UCSD-AML1 (cell line): ENCODE data around the gene KIAA1671.
"Not testable (repeated sequence)": the region's sequence is repeated elsewhere in the genome, so short reads cannot be mapped to it uniquely, and the experiment has no call there.

Experiments
- DNase-seq: peaks from one replicate; lab custom pipeline; 2025; ENCODE audit not compliant: unreplicated experiment; lab: John Stamatoyannopoulos, UW

The KIAA1671 gene

DNA sequence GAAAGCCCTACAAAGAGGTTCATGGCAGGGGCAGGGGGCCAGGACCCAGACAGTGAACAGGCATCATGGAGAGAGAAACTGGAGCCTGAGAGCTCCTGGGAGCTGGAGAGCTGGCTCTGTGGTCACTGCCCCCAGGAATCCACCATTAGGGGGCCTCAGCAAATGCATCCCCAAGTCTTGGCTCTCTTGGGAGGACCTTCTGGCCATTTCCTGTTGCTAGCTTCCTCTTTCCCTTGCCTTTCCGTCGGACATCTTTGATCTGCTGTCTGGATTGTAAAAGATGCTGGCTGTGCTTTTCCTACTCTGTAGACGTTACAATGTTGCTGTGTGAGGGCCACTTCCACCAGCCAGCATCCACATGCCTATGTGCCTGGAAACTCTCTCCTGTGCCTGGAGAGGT is 259.8 kb downstream of the KIAA1671 start:
- DNase-seq, result no peak

DNA sequence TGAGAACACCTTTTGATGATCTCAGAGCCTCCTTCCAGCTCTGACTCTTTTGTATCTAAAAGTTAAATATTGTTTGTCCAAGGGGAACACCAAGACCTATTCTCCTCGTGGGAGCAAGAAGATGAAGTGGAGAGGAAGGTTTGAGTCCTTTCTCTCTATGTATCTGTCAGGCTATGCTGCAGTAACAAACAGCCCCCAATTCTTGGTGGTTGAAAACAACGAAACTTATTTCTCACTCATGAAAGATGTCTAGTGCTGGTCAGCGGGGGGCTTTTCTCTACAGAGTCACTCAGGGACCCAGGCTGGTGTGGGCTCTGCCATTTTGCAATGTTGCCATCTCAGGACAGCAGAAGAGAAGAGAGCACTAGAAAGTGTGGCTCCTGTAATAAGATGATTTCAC is 260.7 kb downstream of the KIAA1671 start:
- no peak for DNase-seq

DNA sequence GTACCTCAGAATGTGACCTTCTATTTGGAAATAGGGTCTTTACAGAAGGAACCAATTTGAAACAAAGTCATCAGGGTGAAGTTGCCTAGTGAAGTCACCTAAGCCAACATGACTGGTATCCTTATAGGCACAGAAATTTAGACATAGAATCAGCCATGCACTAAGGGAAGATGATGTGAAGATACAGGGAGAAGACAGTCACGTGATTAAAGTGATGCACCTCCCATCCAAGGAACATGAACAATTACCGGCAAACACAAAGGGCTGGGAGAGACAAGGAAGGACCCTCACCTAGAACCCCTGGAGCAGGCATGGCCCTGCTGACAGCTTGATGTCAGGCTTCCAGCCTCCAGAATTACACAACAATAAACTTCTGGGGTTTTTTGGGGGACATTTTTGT is 263.7 kb downstream of the KIAA1671 start:
- no peak for DNase-seq

- no peak for DNase-seq
Observed at GRCh38 chr22:25219211-25219689, 266.7 kb downstream of the KIAA1671 start, which contains the start of gene CRYBB2. Gene CRYBB2, plus strand, starts transcription at chr22:25219639. Its CDS starts 1,791 bp downstream, at chr22:25221430.

DNA sequence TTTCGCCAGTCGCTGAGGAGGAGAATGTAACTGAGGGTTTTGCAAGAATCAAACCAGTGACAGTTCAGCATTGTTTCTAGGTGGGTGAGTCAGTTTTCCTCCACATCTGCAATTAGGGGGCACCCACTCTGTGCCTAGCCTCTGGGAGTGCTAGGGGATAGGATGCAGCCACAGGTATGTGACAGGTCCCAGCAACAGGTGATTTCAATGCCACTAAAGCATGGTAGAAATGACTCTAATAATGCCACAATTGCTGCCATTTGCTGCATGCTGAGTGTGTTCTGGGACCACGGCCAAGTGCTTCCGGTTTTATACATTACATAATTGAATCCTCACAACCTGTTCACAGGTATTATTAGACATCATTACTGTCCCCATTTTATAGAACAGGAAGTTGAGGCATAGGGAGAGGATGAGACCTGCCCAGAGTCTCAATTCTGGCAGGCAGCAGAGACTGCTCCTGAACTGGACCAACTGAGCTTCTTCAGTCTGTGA is 267.5 kb downstream of the KIAA1671 start:
- no peak for DNase-seq

- no peak for DNase-seq
Observed at GRCh38 chr22:25221790-25222189, 269.3 kb downstream of the KIAA1671 start.

DNA sequence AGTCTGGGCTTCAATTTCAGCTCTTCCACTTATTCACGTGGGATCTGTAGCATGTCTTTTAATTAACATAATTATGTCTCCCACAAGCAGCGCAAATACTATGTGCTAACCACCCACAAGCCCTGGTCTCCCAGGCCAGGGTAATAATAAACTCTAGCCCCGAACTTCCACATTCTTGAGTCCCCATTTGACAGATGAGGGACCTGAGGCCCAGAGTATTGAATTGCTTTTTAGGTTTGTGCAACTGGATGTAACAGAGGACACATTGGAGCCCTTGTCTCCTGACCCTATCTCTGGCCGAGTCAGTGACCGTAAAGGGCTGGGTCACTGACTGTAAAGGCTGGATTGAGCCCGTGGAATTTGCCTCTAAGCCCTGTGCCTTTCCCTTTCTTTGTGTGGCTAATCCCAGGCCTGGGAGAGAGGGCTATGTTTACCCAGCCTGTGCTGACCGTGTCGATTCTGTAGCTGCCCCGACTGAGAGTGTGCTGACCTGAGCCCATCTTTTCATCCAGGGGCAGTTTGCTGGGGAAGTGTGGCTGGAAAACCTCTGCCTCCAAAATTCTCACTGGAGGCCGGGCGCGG is 270.8 kb downstream of the KIAA1671 start:
- no peak for DNase-seq

- no peak for DNase-seq
Observed at GRCh38 chr22:25228822-25229221, 276.3 kb downstream of the KIAA1671 start.

DNA sequence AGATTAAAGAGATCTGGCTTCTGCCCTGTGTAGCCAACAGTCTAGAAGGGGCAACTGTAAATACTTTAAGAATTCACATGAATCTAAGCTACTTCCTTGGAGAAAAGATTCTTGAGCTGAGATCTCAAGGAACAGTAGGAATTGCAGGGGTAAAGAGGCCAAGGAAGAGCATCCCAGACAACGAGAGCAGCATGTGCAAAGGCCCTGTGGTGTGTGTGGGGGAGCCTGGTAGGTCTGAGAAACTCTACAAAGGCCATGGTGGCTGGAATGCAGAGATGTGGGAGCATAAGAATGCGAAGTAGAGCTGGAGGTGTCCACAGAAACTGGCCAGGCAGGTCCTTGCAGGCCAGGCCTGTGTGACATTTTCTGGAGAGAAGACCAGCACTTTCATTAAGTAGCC is 278.2 kb downstream of the KIAA1671 start:
- not testable (repeated sequence) for DNase-seq

DNA sequence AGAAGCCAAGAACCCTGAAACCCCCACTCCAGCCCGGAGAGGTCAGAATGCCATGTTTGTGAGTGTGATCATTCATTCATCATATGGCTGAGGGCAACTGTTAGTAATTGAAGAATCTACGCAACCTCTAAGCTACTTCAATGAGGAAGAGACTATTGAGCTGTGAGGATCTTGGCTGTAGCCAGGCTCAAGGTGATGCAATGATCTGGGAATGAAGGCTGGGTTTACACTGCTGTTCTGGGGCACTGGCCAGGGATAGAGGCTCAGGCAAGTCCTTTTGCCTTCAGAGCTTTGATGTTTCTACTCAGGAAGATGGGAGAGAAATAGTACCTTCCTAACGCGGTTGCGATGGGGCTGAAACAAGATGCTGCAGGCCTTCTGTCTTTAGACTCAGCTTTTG is 279.8 kb downstream of the KIAA1671 start:
- DNase-seq, result no peak

- DNase-seq, result not testable (repeated sequence)
Observed at GRCh38 chr22:25233706-25234105, 281.2 kb downstream of the KIAA1671 start.

DNA sequence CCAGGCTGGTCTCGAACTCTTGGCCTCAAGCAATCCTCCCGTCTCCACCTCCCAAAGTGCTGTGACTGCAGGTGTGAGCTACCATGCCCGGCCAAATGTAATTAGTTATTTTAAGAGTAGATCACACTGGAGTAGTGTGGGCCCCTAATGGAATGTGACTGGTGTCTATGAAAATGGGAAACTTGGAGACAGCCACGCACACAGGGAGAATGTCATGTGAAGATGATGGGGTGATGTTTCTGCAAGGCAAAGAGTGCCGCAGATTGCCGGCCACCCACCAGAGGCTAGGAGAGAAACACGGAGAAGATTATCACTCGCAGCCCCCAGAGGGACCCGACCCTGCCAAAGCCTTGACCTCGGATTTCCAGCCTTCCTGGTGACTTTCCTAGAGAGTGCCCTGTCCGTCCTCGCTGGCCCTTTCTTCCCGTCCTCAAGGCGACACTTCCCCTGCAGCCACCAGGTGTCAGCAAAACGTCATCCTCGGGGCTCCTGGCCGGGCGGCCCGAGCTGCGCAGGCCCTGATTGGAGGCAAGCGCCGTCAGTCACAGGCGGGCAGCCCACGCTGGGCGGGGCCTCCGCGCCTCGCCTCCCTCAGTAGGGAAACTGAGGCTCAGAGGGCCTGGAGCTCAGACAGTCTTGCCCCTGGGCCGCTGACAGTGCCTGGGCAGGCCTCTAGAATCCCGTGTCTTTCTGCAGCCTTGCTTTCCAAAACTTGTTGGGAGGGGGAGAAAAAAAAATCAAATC is 283.2 kb downstream of the KIAA1671 start:
- peak; percentile 70 for DNase-seq

GRCh38 chr22:25236417-25236816 is 283.9 kb downstream of the KIAA1671 start:
- no peak for DNase-seq

- no peak for DNase-seq
Observed at GRCh38 chr22:25237503-25237902, 285.0 kb downstream of the KIAA1671 start.

- not testable (repeated sequence) for DNase-seq
Observed at GRCh38 chr22:25238058-25238457, 285.5 kb downstream of the KIAA1671 start.
